Ishikawa (cell line): ENCODE results near the gene PSMD5.

Experiments used
- CEBPB ChIP-seq: IDR thresholded peaks from 2 replicates; pipeline ENCODE4 v1.6.1; 2012
- CREB1 ChIP-seq: IDR thresholded peaks from 2 replicates; pipeline ENCODE4 v1.6.1; 2012; ENCODE audit warnings: low read depth
- EGR1 ChIP-seq: IDR thresholded peaks from 2 replicates; pipeline ENCODE4 v1.6.1; 2012
- EP300 ChIP-seq: IDR thresholded peaks from 2 replicates; pipeline ENCODE4 v1.6.1; 2012; ENCODE audit warnings: borderline replicate concordance
- FOXM1 ChIP-seq: IDR thresholded peaks from 2 replicates; pipeline ENCODE4 v1.6.1; 2012; ENCODE audit warnings: low read depth, borderline replicate concordance
- RAD21 ChIP-seq: IDR thresholded peaks from 2 replicates; pipeline ENCODE4 v1.6.1; 2012; ENCODE audit warnings: low read depth
- TAF1 ChIP-seq: IDR thresholded peaks from 2 replicates; pipeline ENCODE4 v1.6.1; 2012; ENCODE audit warnings: low read depth, mild to moderate bottlenecking
- TEAD4 ChIP-seq: IDR thresholded peaks from 2 replicates; pipeline ENCODE4 v1.6.1; 2012
- YY1 ChIP-seq: IDR thresholded peaks from 2 replicates; pipeline ENCODE4 v1.6.1; 2012; ENCODE audit warnings: low read depth
- TF ChIP-seq, protein P1 (sequence below): IDR thresholded peaks from 2 replicates; pipeline ENCODE4 v1.6.1; 2012
- TF ChIP-seq, protein P2 (sequence below): IDR thresholded peaks from 2 replicates; pipeline ENCODE4 v1.6.1; 2012; ENCODE audit warnings: low read depth, mild to moderate bottlenecking

- no peak for TF ChIP-seq RAD21
- TF ChIP-seq YY1: no peak
- TF ChIP-seq EGR1: peak; percentile 12; the same call in 1 of the 2 replicates
- TF ChIP-seq TEAD4: peak; percentile 19; the same call in 1 of the 2 replicates
- TF ChIP-seq, protein P1, sequence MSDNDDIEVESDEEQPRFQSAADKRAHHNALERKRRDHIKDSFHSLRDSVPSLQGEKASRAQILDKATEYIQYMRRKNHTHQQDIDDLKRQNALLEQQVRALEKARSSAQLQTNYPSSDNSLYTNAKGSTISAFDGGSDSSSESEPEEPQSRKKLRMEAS: 0 out of 2 replicates have a peak, but pooled peaks have one; percentile 17
- no peak for TF ChIP-seq CEBPB
- TF ChIP-seq FOXM1: peak; percentile 96
- no peak for TF ChIP-seq EP300
- TF ChIP-seq, protein P2, sequence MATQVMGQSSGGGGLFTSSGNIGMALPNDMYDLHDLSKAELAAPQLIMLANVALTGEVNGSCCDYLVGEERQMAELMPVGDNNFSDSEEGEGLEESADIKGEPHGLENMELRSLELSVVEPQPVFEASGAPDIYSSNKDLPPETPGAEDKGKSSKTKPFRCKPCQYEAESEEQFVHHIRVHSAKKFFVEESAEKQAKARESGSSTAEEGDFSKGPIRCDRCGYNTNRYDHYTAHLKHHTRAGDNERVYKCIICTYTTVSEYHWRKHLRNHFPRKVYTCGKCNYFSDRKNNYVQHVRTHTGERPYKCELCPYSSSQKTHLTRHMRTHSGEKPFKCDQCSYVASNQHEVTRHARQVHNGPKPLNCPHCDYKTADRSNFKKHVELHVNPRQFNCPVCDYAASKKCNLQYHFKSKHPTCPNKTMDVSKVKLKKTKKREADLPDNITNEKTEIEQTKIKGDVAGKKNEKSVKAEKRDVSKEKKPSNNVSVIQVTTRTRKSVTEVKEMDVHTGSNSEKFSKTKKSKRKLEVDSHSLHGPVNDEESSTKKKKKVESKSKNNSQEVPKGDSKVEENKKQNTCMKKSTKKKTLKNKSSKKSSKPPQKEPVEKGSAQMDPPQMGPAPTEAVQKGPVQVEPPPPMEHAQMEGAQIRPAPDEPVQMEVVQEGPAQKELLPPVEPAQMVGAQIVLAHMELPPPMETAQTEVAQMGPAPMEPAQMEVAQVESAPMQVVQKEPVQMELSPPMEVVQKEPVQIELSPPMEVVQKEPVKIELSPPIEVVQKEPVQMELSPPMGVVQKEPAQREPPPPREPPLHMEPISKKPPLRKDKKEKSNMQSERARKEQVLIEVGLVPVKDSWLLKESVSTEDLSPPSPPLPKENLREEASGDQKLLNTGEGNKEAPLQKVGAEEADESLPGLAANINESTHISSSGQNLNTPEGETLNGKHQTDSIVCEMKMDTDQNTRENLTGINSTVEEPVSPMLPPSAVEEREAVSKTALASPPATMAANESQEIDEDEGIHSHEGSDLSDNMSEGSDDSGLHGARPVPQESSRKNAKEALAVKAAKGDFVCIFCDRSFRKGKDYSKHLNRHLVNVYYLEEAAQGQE: no peak
- 0 out of 2 replicates have a peak, but pooled peaks have one; percentile 6 for TF ChIP-seq TAF1
- TF ChIP-seq CREB1: 0 out of 2 replicates have a peak, but pooled peaks have one; percentile 1
These were observed 33.5 kb upstream of the PSMD5 start for GRCh38 chr9:120875954-120876841.
